ENCODE results near the gene FECH. TPM values are rescaled to one million over a fixed set of nuclear protein-coding genes. Genes with fewer than 3 reads are reported as not detected.

The FECH gene
- total and polyA plus RNA-seq, 11 donors: 4.7 to 93.3 (median 41.4) TPM

GRCh38 chr18:57576316-57576715 lies 10.2 kb downstream of the FECH start:
- no peak for ATAC-seq
- Histone ChIP-seq H3K36me3 (peaks cover 0 to 93% (median 81%) of the 10 kb centered on the region in 9 donors), H3K27me3 (no peaks in the 10 kb centered on the region), H3K4me3 (no peak overlapping the region), H3K9me3 (no peaks in the 10 kb centered on the region), H3K27ac (no peak overlapping the region), H3K4me1 (peaks cover 0 to 11% (median 0%) of the 10 kb centered on the region in 12 donors)
- TF ChIP-seq CTCF (IDR thresholded peaks at IDR 0.05): no peak
- no peak for TF ChIP-seq POLR2A (IDR thresholded peaks at IDR 0.05)
- 81 to 86% (median 85%) methylated on average over 6 of the region's 6 CpGs for WGBS, 4 donors
- intact Hi-C loops (cut with DNase I): no loop called here
- DNase-seq: no peak

- DNase-seq: no peak
- intact Hi-C loops (cut with DNase I): no loop called here
- Histone ChIP-seq H3K9me3 (no peaks in the 10 kb centered on the region), H3K36me3 (peaks cover 0 to 94% (median 88%) of the 10 kb centered on the region in 9 donors), H3K27me3 (no peaks in the 10 kb centered on the region), H3K4me1 (peaks cover 0 to 4% (median 0%) of the 10 kb centered on the region in 12 donors), H3K27ac (no peak overlapping the region), H3K4me3 (no peak overlapping the region)
- TF ChIP-seq POLR2A (IDR thresholded peaks at IDR 0.05) (no peak), CTCF (IDR thresholded peaks at IDR 0.05) (no peak)
- no peak for ATAC-seq
- 76 to 82% (median 81%) methylated on average over 6 of the region's 6 CpGs for WGBS, 4 donors
Measured at GRCh38 chr18:57575542-57575941, 11.0 kb downstream of the FECH start.

- intact Hi-C loops (cut with DNase I): no loop called here
- no peak overlapping the region for H3K4me3 ChIP-seq
- no peak overlapping the region for H3K27ac ChIP-seq
- H3K9me3 ChIP-seq: no peaks in the 10 kb centered on the region
- H3K27me3 ChIP-seq: no peaks in the 10 kb centered on the region
- 63 to 79% (median 65%) methylated on average over 4 of the region's 4 CpGs for WGBS, 4 donors
- DNase-seq: no peak
- no peaks in the 10 kb centered on the region for H3K4me1 ChIP-seq
- peaks cover 0 to 98% (median 93%) of the 10 kb centered on the region in 9 donors for H3K36me3 ChIP-seq
- ATAC-seq: no peak
- TF ChIP-seq CTCF (IDR thresholded peaks at IDR 0.05) (no peak), POLR2A (IDR thresholded peaks at IDR 0.05) (no peak)
Measured at GRCh38 chr18:57574866-57575265, 11.6 kb downstream of the FECH start.

- Histone ChIP-seq H3K9me3 (no peaks in the 10 kb centered on the region), H3K4me1 (peaks cover 0 to 10% (median 0%) of the 10 kb centered on the region in 12 donors), H3K27ac (no peak overlapping the region), H3K36me3 (peaks cover 0 to 98% (median 91%) of the 10 kb centered on the region in 9 donors), H3K4me3 (no peak overlapping the region), H3K27me3 (no peaks in the 10 kb centered on the region)
- no peak for DNase-seq
- ATAC-seq: no peak
- TF ChIP-seq CTCF (IDR thresholded peaks at IDR 0.05) (no peak), POLR2A (IDR thresholded peaks at IDR 0.05) (no peak)
- WGBS, 4 donors: 91 to 100% (median 94%) methylated on average over 3 to 4 of the region's 4 CpGs
- intact Hi-C loops (cut with DNase I): no loop called here
Measured at GRCh38 chr18:57570162-57570561, 16.3 kb downstream of the FECH start.
